Fibroblast of lung (primary cell): ENCODE measurements around the gene DISP3.

Experiments
- CTCF ChIP-seq, 2 donors: IDR thresholded peaks in 1 of 2; conservative IDR thresholded peaks in 1 of 2; 1 replicate in 1 of 2; 2 replicates in 1 of 2; pipeline ENCODE4 v1.5.1; 2011 to 2012; ENCODE audit warnings: low read length in 2 of 2, control low read depth in 1 of 2, inconsistent platforms in 1 of 2, low read depth in 1 of 2, mild to moderate bottlenecking in 1 of 2
- EZH2 ChIP-seq: IDR thresholded peaks from 2 replicates; pipeline ENCODE4 v1.5.1; 2012; ENCODE audit warnings: low read length, control low read depth, mild to moderate bottlenecking; ENCODE audit errors: missing control alignments

- TF ChIP-seq EZH2, result no peak
- no peak for TF ChIP-seq CTCF (conservative IDR thresholded peaks at IDR 0.05 in 1 of 2, IDR thresholded peaks at IDR 0.05 in 1 of 2; ENCODE audit: low read depth in 1 of 2, low read length in 2 of 2)
These were observed 61.2 kb downstream of the DISP3 start for GRCh38 chr1:11539850-11540772.
